ENCODE measurements around the gene MACF1.

DNA sequence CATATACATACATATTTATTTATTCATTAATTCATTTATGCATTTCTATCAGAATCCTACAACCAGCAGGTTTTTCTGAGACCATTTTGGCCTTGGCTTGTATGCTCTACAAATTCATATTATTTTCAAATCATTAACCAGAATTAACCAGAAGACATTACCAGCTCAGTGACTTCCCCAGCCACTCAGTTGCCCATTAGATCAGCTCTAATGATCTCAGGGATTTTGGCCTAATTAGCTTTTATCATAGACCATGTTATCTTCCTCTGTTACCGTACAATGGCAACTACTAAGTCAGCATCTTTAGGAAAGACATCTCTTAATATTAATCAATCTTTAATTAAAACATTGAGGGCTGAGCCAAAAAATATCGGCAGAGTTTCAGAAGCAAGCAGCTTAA, 196.6 kb downstream of the MACF1 start:
- TF ChIP-seq CTCF (IDR thresholded peaks at IDR 0.05 in 4 of 5, conservative IDR thresholded peaks at IDR 0.05 in 1 of 5) (no peak), POLR2A (IDR thresholded peaks at IDR 0.05) (no peak)

Measured in gastrocnemius medialis (tissue), 4 donors.